Activated B cell treated with CpG ODN at 0.5 μM for 24 hours (primary cell): ENCODE measurements around the gene KRT5. TPM values are rescaled to one million over a fixed set of nuclear protein-coding genes. Genes with fewer than 3 reads are reported as not detected.

ENCODE experiments used
- ATAC-seq: fragments of 200-7000 bp; cut with Tn5 transposase; one replicate; pipeline ENCODE4 v1.10.0; 2021; ENCODE audit warnings: low read depth, mild to moderate bottlenecking, moderate library complexity
- CTCF ChIA-PET: fragments of 350-600 bp; sonication (Branson Sonifier 250); formaldehyde crosslinking; loops from one replicate; lab custom pipeline; 2021; ENCODE audit warnings: antibody characterized with exemption; lab: Charles Lee
- POLR2A ChIA-PET: fragments of 350-600 bp; sonication (Branson Sonifier 250); formaldehyde crosslinking; loops from one replicate; lab custom pipeline; 2021; ENCODE audit warnings: antibody characterized with exemption; lab: Charles Lee
- DNase-seq: peaks from one replicate; pipeline ENCODE4 v3.0.0; 2022
- H3K27ac Mint-ChIP-seq: one replicate; pipeline ENCODE4 v1.8.0; 2020; ENCODE audit warnings: mixed read lengths
- H3K27me3 Mint-ChIP-seq: one replicate; pipeline ENCODE4 v1.8.0; 2021; ENCODE audit warnings: mixed read lengths
- H3K36me3 Mint-ChIP-seq: one replicate; pipeline ENCODE4 v1.8.0; 2021; ENCODE audit warnings: low read depth, mixed read lengths
- H3K4me1 Mint-ChIP-seq: one replicate; pipeline ENCODE4 v1.8.0; 2021; ENCODE audit warnings: mixed read lengths
- H3K4me3 Mint-ChIP-seq: one replicate; pipeline ENCODE4 v1.8.0; 2020; ENCODE audit warnings: mild to moderate bottlenecking, mixed read lengths
- H3K9me3 Mint-ChIP-seq: one replicate; pipeline ENCODE4 v1.8.0; 2020; ENCODE audit warnings: mixed read lengths
- CTCF ChIP-seq: fragments of 200-600 bp; IDR thresholded peaks from one replicate; pipeline ENCODE4 v1.8.0; 2022; ENCODE audit warnings: antibody characterized with exemption, mild to moderate bottlenecking
- intact Hi-C: fragments of 100-400 bp; cut with micrococcal nuclease; formaldehyde crosslinking; loops from one replicate; pipeline ENCODE4 v1.15.1; 2024
- total RNA-seq: library from RNA; stranded (reverse); gene quantifications from 2 replicates; pipeline ENCODE4 v1.2.3, GENCODE V29; 2022

KRT5 gene
- total RNA-seq, 1 donor from 2014 or later: not detected

- H3K27ac Mint-ChIP-seq: no peak within 1 kb of the TSS
- TF ChIP-seq CTCF: no peak
- no peaks in the 10 kb centered on the region for H3K9me3 Mint-ChIP-seq
- H3K4me3 Mint-ChIP-seq: no peak within 1 kb of the TSS
- no peaks in the 10 kb centered on the region for H3K4me1 Mint-ChIP-seq
- CTCF ChIA-PET: no interaction called here
- no peaks in the 10 kb centered on the region for H3K36me3 Mint-ChIP-seq
- H3K27me3 Mint-ChIP-seq: peaks cover 11% of the 10 kb centered on the region
- intact Hi-C loops: loop anchor here (1.0 kb wide), 1 partner anchor 23 kb away; no protein-coding TSS in a partner anchor
- DNase-seq: no peak
- ATAC-seq: no peak
- POLR2A ChIA-PET: no interaction called here
Measured at GRCh38 chr12:52473768-52474167, 46.4 kb downstream of the KRT5 start, which contains the start of gene KRT6C. KRT6C (minus strand) TSS chr12:52473805; CDS start chr12:52473737, 68 bp downstream.

- no peak for TF ChIP-seq CTCF
- H3K4me1 Mint-ChIP-seq: no peaks in the 10 kb centered on the region
- CTCF ChIA-PET: no interaction called here
- no peaks in the 10 kb centered on the region for H3K9me3 Mint-ChIP-seq
- H3K27ac Mint-ChIP-seq: no peak overlapping the region
- peaks cover 9% of the 10 kb centered on the region for H3K27me3 Mint-ChIP-seq
- DNase-seq (no peak), ATAC-seq (no peak)
- H3K36me3 Mint-ChIP-seq: no peaks in the 10 kb centered on the region
- no peak overlapping the region for H3K4me3 Mint-ChIP-seq
- intact Hi-C loops: no loop called here
- POLR2A ChIA-PET: no interaction called here
Measured at GRCh38 chr12:52469853-52470252, 50.3 kb downstream of the KRT5 start.

GRCh38 chr12:52464897-52465296 is 55.3 kb downstream of the KRT5 start:
- intact Hi-C loops: no loop called here
- H3K36me3 Mint-ChIP-seq: no peaks in the 10 kb centered on the region
- no peaks in the 10 kb centered on the region for H3K9me3 Mint-ChIP-seq
- DNase-seq: no peak
- peaks cover 20% of the 10 kb centered on the region for H3K27me3 Mint-ChIP-seq
- ATAC-seq: no peak
- CTCF ChIA-PET: no interaction called here
- no peak overlapping the region for H3K4me3 Mint-ChIP-seq
- POLR2A ChIA-PET: no interaction called here
- H3K4me1 Mint-ChIP-seq: no peaks in the 10 kb centered on the region
- H3K27ac Mint-ChIP-seq: no peak overlapping the region
- TF ChIP-seq CTCF: no peak

Other genes with a start within 250 kb of the KRT5 start
- not detected in 2 replicates for gene KRT86, start 245.7 kb downstream of the KRT5 start, total RNA-seq
- not detected in 2 replicates for gene KRT81, start 228.9 kb downstream of the KRT5 start, total RNA-seq
- gene KRT83, start 199.0 kb downstream of the KRT5 start, total RNA-seq: not detected in 2 replicates
- not detected in 2 replicates for gene KRT85, start 152.9 kb downstream of the KRT5 start, total RNA-seq
- not detected in 2 replicates for gene KRT84, start 134.7 kb downstream of the KRT5 start, total RNA-seq
- gene KRT82, start 114.1 kb downstream of the KRT5 start, total RNA-seq: not detected in 2 replicates
- gene KRT75, start 86.0 kb downstream of the KRT5 start, total RNA-seq: not detected in 2 replicates
- not detected in 2 replicates for gene KRT6B, start 68.2 kb downstream of the KRT5 start, total RNA-seq
- not detected in 2 replicates for gene KRT6C, start 46.6 kb downstream of the KRT5 start, total RNA-seq
- gene KRT6A, start 27.1 kb downstream of the KRT5 start, total RNA-seq: not detected in 2 replicates
- not detected in 2 replicates for gene KRT71, start 32.8 kb upstream of the KRT5 start, total RNA-seq
- not detected in 2 replicates for gene KRT74, start 53.4 kb upstream of the KRT5 start, total RNA-seq
- gene KRT72, start 81.1 kb upstream of the KRT5 start, total RNA-seq: not detected in 2 replicates
- not detected in 2 replicates for gene KRT73, start 98.2 kb upstream of the KRT5 start, total RNA-seq
- gene KRT2, start 131.8 kb upstream of the KRT5 start, total RNA-seq: not detected in 2 replicates
- gene KRT1, start 160.0 kb upstream of the KRT5 start, total RNA-seq: not detected in 2 replicates
- gene KRT77, start 183.1 kb upstream of the KRT5 start, total RNA-seq: not detected in 2 replicates